Midbrain (tissue), 1 donor: ENCODE measurements around the gene STH.

Experiments
- DNase-seq: peaks from one replicate; lab custom pipeline; 2025; lab: John Stamatoyannopoulos, UW

STH gene

GRCh38 chr17:46027048-46027975 is 28.3 kb downstream of the STH start:
- DNase-seq, result no peak

GRCh38 chr17:46027976-46028325 is 28.9 kb downstream of the STH start:
- DNase-seq, result no peak

DNA sequence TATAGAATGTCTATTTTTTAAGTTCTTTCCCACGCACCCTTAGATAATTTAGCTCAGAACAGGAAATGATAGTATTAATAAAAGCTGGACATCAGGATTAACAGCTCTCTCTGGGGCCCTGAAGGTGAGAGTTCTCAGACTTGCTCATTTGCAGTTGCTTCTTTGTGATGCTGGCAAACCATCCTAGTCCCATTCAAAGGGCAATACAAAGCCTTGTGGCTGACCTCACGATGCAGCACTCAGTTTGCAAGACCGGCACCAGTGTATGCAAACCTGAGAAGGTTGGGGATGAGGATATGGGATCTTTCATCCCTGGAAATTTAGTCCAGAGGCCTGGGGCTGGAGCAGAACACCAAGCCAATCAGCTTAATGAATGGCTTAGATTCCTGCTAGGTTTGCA is 29.3 kb downstream of the STH start:
- no peak for DNase-seq

- DNase-seq, result no peak
These were observed 30.0 kb downstream of the STH start for GRCh38 chr17:46028981-46029565.

DNA sequence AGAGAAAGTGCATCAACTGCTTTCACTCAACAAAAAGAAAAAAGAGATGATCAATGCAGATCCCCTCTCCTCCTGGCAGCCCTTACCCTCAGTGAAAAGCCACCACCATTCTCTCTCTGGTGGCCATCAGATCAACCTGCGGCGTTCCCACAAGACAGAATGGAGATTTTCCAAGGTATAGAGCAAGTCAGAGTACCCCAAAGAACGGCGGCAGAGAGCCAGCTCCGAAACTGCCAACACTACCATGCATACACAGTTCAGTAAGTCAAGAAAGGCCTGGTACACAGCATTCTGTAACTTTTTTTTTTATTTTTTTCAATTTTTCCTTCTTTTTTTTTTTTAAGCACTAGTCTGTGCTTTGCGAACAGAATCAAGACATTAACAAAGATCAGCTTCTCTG is 30.6 kb downstream of the STH start:
- no peak for DNase-seq

- DNase-seq, result no peak
These were observed 31.7 kb downstream of the STH start for GRCh38 chr17:46030752-46031151.

GRCh38 chr17:46031440-46031839 is 32.4 kb downstream of the STH start:
- DNase-seq, result no peak

DNA sequence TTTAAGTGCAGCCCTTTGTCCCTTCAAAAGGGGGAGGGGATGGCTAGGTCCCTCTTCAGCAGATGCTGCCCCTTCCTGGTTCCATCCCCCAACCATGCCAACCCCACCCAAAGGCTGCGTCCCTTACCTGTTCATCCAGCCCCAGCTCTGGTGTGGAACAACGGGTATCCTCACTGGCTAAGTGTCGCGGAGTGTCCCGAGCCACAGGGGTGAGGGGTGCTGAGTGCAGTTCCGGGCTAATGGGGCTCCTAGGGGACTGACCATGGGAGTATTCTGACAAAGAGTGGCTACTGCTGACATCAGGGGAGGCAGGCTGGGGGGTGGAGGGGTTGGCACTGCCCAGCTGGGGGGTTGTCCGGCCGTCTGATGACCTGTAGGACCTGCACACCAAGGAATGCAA is 32.9 kb downstream of the STH start:
- no peak for DNase-seq

GRCh38 chr17:46032909-46033308 is 33.9 kb downstream of the STH start:
- DNase-seq, result no peak

- no peak for DNase-seq
These were observed 34.3 kb downstream of the STH start for GRCh38 chr17:46033392-46033791.

GRCh38 chr17:46035112-46035818 is 36.2 kb downstream of the STH start:
- DNase-seq, result no peak

GRCh38 chr17:46036491-46036890 is 37.4 kb downstream of the STH start:
- DNase-seq, result no peak

GRCh38 chr17:46037722-46038255 is 38.7 kb downstream of the STH start:
- no peak for DNase-seq

- DNase-seq, result no peak
These were observed 39.4 kb downstream of the STH start for GRCh38 chr17:46038414-46038813.

GRCh38 chr17:46038937-46039336 is 39.9 kb downstream of the STH start:
- no peak for DNase-seq

- DNase-seq, result no peak
These were observed 40.6 kb downstream of the STH start for GRCh38 chr17:46039592-46040186.

DNA sequence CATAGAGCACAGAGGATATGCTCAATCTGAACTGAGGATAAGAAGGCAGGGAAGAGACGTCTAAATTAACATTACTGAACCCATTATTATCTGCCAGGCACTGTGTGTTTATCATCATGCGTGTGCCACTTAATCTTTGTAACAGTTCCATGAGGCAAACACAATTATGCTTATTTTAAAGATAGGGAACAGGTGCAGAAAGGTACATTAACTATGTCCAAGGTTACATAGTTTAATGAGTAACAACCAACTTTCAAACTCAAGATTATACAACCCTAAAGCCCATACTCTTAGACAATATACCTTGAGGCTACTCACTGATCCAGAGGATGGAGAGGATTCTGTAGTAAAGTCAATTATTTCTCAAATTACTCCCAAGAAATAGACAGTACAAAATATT is 43.2 kb downstream of the STH start:
- DNase-seq, result no peak

DNA sequence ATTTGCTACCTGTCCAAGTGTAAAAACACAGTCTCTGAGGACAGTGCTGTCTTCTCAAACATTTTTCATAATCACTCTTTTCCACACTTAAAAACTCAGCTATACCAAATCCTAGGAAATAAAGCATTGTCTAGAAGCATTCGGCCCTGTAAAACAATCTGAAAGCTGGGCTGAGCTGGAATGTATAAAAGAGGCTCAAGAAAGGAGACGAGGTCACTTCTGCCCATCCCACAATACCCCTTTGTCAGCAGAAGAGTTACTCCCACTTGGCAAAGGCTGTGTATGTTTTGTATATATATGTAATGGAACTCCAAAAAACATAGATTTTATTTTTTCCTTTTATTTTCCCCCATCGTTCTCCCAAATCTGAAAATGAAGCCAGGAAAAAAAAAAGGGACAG is 43.9 kb downstream of the STH start:
- no peak for DNase-seq

DNA sequence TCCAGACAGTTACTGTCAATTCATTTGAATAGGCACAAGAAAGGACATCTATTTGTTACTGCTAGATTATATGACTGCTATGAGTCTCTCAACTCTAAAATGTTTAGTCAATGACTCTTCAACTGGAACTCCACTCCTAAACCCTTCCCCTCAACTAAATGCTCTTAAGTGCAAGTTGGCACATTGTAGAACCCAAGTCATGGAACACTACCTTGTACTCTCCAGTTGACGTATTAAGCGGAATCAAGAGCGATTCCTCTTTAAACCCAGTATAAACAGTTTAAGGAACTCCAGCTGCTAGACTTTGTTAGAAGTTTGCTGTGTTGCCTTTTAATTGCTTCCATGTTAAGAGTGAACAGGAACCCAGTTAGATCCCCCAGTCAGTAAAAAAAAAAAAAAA is 44.6 kb downstream of the STH start:
- no peak for DNase-seq

DNA sequence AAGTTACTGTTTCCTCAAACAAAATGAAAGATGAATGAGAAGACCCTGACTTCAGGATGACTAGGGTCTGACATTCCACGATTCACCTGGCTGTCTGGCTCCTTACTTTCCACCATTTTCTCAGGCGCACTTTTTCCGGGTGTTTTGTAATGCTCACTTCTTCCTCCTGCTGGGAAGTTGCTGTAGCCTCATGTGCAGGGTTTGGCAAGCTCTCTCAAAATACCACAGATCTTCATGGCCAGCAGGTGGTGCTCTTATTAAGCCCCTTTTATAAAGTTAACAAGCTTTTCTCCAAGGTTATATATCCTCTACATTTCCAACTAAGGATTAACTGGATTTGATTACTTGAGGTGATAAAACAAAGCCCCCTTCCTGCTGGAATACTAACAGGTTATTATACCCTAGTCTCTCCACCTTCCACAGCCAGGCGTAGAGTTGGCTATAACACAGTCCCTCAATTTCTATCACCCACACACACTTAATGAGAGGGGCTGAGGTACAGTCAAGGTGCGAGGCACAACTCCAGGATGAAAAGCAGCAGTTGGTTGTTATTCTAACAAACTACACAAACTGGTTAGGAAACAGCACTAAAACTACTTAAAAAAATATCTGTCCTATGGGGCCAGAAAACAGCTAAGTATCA is 45.4 kb downstream of the STH start:
- DNase-seq, result peak; percentile 91

DNA sequence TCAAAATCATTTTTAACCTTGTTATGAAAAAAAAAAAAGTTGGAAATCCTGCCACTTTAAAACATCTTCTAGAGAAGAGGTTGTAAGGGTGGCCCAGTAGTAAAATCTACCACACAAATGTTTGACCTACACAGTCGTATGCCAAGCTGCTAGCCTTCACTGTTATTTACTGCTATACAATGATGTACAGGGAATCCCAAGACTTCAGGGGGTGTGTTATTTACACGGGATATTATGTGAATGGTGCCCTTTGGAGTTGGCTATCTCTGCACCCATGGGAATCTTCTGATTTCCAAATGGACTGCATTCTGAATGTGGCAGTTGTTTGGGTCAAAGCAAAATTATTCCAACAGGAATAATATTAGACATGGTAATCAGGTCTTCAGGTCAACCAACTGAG is 45.9 kb downstream of the STH start:
- DNase-seq, result no peak

- no peak for DNase-seq
These were observed 46.6 kb downstream of the STH start for GRCh38 chr17:46045639-46046038.
